Pancreas (tissue), 10 donors: ENCODE measurements around the gene TMEM45A. TPM values are rescaled to one million over a fixed set of nuclear protein-coding genes. Genes with fewer than 3 reads are reported as not detected.
A peak's percentile ranks its signal among the peaks of the same experiment; 100 is the strongest.

Experiments used
- ATAC-seq, 4 donors: fragments of 200-7000 bp; cut with Tn5 transposase; one replicate each; pipeline versions ENCODE4 v1.8.0 to v1.9.1; 2020; ENCODE audit warnings: mild to moderate bottlenecking in 4 of 4, moderate library complexity in 4 of 4
- DNase-seq, 6 donors: peaks; one replicate each; pipeline ENCODE4 v3.0.0-alpha.2; 2020
- FAIRE-seq: peaks from 2 replicates; lab custom pipeline; 2012; peaks lifted over from hg19 to GRCh38; lab: Jason Lieb, UNC
- H3K27ac ChIP-seq, 4 donors: fragments of 200-600 bp; sonication (generic); 1 replicate in 3 of 4; 2 replicates in 1 of 4; pipeline versions ENCODE4 v1.5.0 to v1.8.0; 2020
- H3K27me3 ChIP-seq, 4 donors: fragments of 200-600 bp; one replicate each; pipeline ENCODE4 v1.8.0; 2021
- H3K36me3 ChIP-seq, 3 donors: fragments of 200-600 bp; sonication (generic) in 1 of 3; one replicate each; pipeline versions ENCODE4 v1.5.0 to v1.8.0; 2020 to 2021
- H3K4me1 ChIP-seq, 3 donors: fragments of 200-600 bp; one replicate each; pipeline ENCODE4 v1.8.0; 2021
- H3K4me3 ChIP-seq, 4 donors: fragments of 200-600 bp; sonication (generic) in 2 of 4; one replicate each; pipeline versions ENCODE4 v1.5.0 to v1.8.0; 2020 to 2021
- H3K9me3 ChIP-seq, 4 donors: fragments of 200-600 bp; one replicate each; pipeline ENCODE4 v1.8.0; 2021
- WGBS, 2 donors: extraction: QIAGEN DNeasy Blood & Tissue Kit; methylation state at CpG; one replicate each; pipeline ENCODE4 v1.1.7; 2013; 5-methylcytosine and 5-hydroxymethylcytosine counted together
- intact Hi-C, 3 donors: fragments of 100-400 bp; cut with DNase I; formaldehyde crosslinking; loops; one replicate each; pipeline versions ENCODE4 v1.11.1 to v1.14.2; 2022
- polyA plus RNA-seq, 2 donors: library from polyadenylated mRNA; stranded (reverse); fragments of 200-250 nt; gene quantifications; one replicate each; pipeline ENCODE4 v1.2.3, GENCODE V29; 2013
- total RNA-seq, 6 donors: library from RNA; stranded (reverse); fragmentation: NEBNext Ultra II Directional in 4 of 6; extraction: Animal tissue kit (Norgen Biotek cat#: 25700) in 4 of 6; gene quantifications; one replicate each; pipeline versions ENCODE4 v1.2.1 to v1.2.4, GENCODE V29; 2021 to 2023
- TF ChIP-seq, protein P1 (sequence below), 4 donors: fragments of 200-600 bp; sonication (generic) in 3 of 4; IDR thresholded peaks; one replicate each; pipeline versions ENCODE4 v1.5.0 to v1.8.0; 2021; ENCODE audit warnings: antibody characterized with exemption in 4 of 4
- donor health status: healthy with polysubstance abuse.
- donor health status: DM: no; HTN: no; CAD: no; lungs with moderate emphysema.
- donor health status: DM: no; HTN: no; CAD: no.
- donor health status: control.
- donor health status: control.
- donor health status: Bipolar disorder and iron deficiency.
- donor health status: DM: yes; HTN: yes; CAD: no.
- donor health status: DM: no; HTN: no; CAD: no.
- donor health status: DM: no; HTN: no; CAD: no.
- donor health status: DM: yes; HTN: yes; CAD: no.

Gene TMEM45A
- total and polyA plus RNA-seq, 8 donors, result 4.2 to 15.1 (median 8.6) TPM

DNA sequence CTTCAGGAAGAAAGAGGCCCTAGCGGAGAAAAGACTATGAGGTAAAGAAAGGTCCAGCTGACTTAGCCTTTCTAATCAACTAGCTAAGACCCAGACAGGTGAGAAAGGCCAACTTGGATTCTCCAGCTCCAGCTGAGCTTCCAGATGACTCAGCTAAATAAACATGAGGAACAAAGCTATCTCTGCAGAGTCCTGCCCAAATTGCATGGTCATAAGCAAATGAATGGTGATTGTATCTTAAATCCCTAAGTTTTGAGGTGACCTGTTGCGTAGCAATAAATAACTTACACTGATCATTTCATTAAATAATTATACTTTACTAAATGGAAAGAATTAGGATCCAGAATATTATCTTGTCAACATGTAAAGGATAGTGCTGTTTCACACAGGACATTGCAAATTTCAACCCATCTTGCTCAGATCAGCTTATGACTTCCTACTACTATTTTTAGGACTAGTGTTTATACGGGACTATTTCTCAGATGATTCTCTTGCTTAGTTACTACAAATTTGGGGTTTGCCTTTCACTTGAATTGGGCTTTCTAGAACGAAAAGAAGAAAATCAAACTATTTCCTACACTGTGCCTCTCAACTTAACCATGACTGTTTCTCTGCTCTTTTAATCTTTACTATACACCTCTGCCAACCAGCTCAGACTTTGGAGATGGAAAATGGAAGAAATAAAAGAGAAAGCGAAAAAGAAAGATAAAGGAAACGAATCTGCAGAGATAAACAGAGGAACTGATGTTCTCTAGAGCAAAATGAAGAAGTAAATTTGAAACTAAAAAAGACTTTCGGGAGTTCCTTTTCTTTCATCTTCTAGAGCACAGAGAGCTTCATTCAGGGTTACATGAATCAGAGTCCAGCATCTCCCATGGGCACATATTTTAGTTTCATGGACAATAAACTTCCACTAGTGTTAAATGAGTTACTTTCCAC lies 110.4 kb downstream of the TMEM45A start:
- WGBS, 2 donors, result 63 to 69% methylated on average over 7 of the region's 7 CpGs
- FAIRE-seq (no peak), DNase-seq (no peak), ATAC-seq (peak in 2 of 4 donors; percentile 57 to 61)
- peaks cover 0 to 3% (median 0%) of the 10 kb centered on the region in 3 donors for H3K4me1 ChIP-seq
- intact Hi-C loops, result no loop called here
- peak overlapping the region in 2 of 4 donors; percentile 18 to 24 for H3K27ac ChIP-seq
- H3K4me3 ChIP-seq, result no peak overlapping the region
- H3K27me3 ChIP-seq, result no peaks in the 10 kb centered on the region
- H3K9me3 ChIP-seq, result no peaks in the 10 kb centered on the region
- TF ChIP-seq, protein P1, sequence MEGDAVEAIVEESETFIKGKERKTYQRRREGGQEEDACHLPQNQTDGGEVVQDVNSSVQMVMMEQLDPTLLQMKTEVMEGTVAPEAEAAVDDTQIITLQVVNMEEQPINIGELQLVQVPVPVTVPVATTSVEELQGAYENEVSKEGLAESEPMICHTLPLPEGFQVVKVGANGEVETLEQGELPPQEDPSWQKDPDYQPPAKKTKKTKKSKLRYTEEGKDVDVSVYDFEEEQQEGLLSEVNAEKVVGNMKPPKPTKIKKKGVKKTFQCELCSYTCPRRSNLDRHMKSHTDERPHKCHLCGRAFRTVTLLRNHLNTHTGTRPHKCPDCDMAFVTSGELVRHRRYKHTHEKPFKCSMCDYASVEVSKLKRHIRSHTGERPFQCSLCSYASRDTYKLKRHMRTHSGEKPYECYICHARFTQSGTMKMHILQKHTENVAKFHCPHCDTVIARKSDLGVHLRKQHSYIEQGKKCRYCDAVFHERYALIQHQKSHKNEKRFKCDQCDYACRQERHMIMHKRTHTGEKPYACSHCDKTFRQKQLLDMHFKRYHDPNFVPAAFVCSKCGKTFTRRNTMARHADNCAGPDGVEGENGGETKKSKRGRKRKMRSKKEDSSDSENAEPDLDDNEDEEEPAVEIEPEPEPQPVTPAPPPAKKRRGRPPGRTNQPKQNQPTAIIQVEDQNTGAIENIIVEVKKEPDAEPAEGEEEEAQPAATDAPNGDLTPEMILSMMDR (IDR thresholded peaks at IDR 0.05), result no peak
- no peaks in the 10 kb centered on the region for H3K36me3 ChIP-seq

DNA sequence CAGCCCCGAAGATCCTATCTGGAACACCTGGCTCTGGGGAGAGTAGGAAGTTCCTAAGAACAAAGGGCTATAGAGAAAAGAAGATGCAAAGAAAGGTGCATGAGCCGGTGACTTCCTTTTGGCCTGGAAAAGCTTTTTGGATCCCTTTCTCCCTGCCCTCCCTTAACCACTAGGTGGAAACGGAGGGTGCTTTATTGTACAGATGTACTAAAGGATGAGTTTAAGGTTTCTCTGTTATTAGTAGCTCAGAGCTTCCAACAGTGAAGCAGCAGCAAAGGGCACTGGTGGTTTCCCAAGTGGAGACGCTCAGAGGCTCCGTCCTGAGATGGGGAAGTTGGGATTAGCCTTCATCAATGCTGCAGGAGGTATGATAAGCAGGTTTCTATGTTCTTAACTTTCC lies 111.0 kb downstream of the TMEM45A start:
- Histone ChIP-seq H3K9me3 (no peaks in the 10 kb centered on the region), H3K36me3 (no peaks in the 10 kb centered on the region), H3K4me1 (peaks cover 0 to 3% (median 0%) of the 10 kb centered on the region in 3 donors), H3K27me3 (no peaks in the 10 kb centered on the region), H3K27ac (no peak overlapping the region), H3K4me3 (no peak overlapping the region)
- DNase-seq, result no peak
- intact Hi-C loops, result no loop called here
- TF ChIP-seq, protein P1 (IDR thresholded peaks at IDR 0.05), result peak in 3 of 4 donors; percentile 8 to 30 (median 22)
- peak in 3 of 4 donors; percentile 69 to 79 (median 74) for ATAC-seq
- no peak for FAIRE-seq
- 21 to 22% methylated on average over 5 of the region's 5 CpGs for WGBS, 2 donors

GRCh38 chr3:100605358-100605757 lies 112.9 kb downstream of the TMEM45A start:
- H3K9me3 ChIP-seq, result no peaks in the 10 kb centered on the region
- intact Hi-C loops, result no loop called here
- 78 to 87% methylated on average over 8 of the region's 8 CpGs for WGBS, 2 donors
- H3K4me3 ChIP-seq, result no peak overlapping the region
- H3K4me1 ChIP-seq, result peaks cover 0 to 3% (median 0%) of the 10 kb centered on the region in 3 donors
- ATAC-seq, result no peak
- TF ChIP-seq, protein P1 (IDR thresholded peaks at IDR 0.05), result no peak
- FAIRE-seq, result no peak
- H3K36me3 ChIP-seq, result no peaks in the 10 kb centered on the region
- DNase-seq, result peak in 1 of 6 donors; percentile 48
- H3K27me3 ChIP-seq, result no peaks in the 10 kb centered on the region
- H3K27ac ChIP-seq, result no peak overlapping the region

DNA sequence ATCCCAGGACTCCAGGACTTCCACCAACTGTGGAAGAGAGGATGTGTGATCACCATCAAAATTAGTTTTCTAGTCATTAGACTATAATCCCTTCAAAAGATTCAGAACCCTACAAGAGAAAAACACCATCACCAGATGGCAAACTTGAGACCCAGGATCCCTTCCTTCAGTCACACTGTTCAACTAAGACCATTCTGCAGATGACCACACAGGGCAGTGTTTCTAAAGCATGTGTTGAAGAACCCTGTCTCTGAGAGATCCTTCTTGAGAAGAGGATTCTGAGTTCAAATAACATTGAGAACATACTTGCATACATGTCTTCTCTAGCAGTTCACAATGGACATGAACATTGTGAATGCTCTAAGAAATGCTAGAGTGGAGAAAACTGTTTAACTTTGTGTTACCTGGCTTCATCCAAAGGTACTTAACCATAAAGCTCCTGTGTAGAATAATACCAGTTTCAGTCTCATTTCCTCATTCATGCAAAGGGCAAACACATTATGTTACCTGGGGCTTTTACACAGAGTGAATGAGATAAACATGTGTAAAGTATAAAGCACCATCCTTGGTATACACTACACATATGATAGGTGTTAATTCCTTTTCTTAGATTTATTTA lies 114.6 kb downstream of the TMEM45A start:
- H3K9me3 ChIP-seq, result no peaks in the 10 kb centered on the region
- FAIRE-seq (no peak), ATAC-seq (no peak), DNase-seq (no peak)
- no peak overlapping the region for H3K27ac ChIP-seq
- H3K4me3 ChIP-seq, result no peak overlapping the region
- TF ChIP-seq, protein P1 (IDR thresholded peaks at IDR 0.05), result no peak
- H3K4me1 ChIP-seq, result peaks cover 0 to 3% (median 0%) of the 10 kb centered on the region in 3 donors
- intact Hi-C loops, result no loop called here
- H3K36me3 ChIP-seq, result no peaks in the 10 kb centered on the region
- H3K27me3 ChIP-seq, result no peaks in the 10 kb centered on the region
